ENCODE measurements around the gene SLC30A1.

GRCh38 chr1:211535346-211535745, 43.6 kb downstream of the SLC30A1 start:
- TF ChIP-seq CTCF (IDR thresholded peaks at IDR 0.05) (no peak), POLR2A (IDR thresholded peaks at IDR 0.05) (no peak)

All from uterus (tissue), 2 donors.